Stimulated activated CD4-positive, alpha-beta T cell treated with anti-CD3 and anti-CD28 coated beads, Interleukin-12 subunit alpha, Interleukin-12 subunit beta, amount 100 ng/mL, for 4 hours (primary cell): ENCODE results near the gene NKAIN4.
"Not testable (repeated sequence)": the region's sequence is repeated elsewhere in the genome, so short reads cannot be mapped to it uniquely, and the experiment has no call there.

Experiments
- DNase-seq: peaks from one replicate; pipeline ENCODE4 v3.0.0-alpha.2; 2020

The NKAIN4 gene

GRCh38 chr20:63233924-63234323 lies 20.3 kb downstream of the NKAIN4 start:
- no peak for DNase-seq

- no peak for DNase-seq
Measured at GRCh38 chr20:63233061-63233344, 21.3 kb downstream of the NKAIN4 start.

GRCh38 chr20:63232235-63233060 lies 21.8 kb downstream of the NKAIN4 start:
- no peak for DNase-seq

DNA sequence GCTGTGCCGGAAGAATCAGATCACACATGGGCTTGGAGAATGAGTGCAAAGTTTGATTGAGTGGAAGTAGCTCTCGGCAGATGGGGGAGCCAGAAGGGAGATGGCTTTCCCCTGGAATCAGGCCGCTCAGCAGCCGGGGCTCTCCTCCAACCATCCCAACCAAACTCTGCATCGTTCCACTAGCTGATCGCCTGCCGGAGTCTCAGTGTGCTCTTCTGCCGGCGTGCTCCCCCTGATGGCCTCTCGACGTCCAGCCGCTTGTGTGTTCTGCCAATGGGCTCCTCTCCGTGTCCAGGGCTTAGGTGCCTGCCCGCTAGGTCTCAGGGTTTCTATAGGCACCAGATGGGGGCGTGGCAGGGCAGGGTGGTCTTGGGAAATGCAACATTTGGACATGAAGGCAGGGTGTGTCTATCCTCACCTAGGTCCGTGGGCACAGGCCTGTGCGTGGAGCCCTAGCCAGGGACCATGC lies 23.4 kb downstream of the NKAIN4 start:
- DNase-seq: no peak

GRCh38 chr20:63228806-63229205 lies 25.5 kb downstream of the NKAIN4 start:
- DNase-seq: no peak

DNA sequence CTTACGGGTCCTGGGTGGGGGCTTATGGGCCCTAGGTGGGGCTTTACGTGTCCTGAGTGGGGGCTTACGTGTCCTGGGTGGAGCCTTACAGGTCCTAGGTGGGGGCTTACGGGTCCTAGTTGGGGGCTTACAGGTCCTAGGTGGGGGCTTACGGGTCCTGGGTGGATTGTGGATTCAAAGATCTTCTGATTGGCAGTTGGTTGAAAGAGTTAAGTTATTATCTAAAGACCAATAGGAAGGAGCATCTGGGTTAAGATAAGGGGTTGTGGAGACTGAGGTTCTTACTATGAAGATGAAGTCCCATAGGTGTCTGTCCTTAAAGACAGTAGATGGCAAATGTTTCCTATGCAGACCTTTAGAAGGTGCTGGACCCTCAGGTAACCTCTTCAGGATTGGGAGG lies 27.0 kb downstream of the NKAIN4 start:
- no peak for DNase-seq

GRCh38 chr20:63226042-63226943 lies 28.0 kb downstream of the NKAIN4 start:
- DNase-seq: no peak

- DNase-seq: no peak
Measured at GRCh38 chr20:63225082-63225454, 29.2 kb downstream of the NKAIN4 start.

DNA sequence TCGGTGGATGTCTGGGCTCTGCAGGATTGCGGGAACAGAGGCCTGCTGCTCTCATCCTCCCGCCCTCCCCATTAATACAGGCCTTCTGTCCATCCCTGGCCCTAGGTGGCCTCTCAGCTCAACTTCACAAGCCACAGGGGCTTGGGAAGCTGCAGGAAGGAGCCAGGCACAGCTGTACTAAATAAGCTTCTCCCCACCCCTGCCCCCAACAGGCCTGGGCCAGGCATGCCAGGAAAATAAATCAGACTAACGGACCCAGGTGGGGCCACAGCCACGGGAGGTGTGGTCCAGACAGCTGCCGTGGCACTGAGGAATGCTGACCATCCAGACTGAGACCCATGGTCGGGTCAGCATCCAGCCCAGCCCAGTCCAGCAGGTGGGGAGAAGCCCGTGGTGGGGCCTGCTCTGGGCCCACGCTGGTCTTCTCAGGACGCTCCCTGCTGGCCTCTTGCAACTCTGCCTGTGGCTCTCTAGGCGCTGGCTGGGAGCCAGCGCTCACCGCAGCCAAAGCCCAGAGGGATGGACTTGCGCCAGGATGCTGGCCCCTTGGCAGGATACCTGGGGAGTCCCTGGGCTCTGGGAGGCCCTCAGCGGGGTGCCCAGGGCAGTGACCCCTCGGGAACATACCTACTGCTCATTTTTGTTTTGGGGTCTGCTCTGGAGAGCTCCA lies 29.7 kb downstream of the NKAIN4 start:
- no peak for DNase-seq

DNA sequence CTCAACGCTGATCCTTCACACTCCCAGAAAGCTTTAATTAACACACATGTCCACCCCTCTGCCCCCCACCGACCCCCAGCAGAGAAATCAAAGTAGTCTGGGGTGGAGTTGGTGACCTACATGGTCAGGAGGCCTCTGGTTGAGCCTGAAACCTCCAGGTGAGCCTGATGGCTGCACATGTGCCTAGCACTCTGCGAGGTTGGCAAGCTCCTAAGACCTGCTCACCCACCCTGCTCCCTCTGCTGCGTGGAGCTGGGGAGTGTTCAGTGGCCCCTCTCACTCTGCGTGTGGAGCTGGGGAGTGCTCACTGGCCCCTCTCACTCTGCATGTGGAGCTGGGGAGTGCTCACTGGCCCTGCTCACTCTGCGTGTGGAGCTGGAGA lies 30.4 kb downstream of the NKAIN4 start:
- DNase-seq: no peak

DNA sequence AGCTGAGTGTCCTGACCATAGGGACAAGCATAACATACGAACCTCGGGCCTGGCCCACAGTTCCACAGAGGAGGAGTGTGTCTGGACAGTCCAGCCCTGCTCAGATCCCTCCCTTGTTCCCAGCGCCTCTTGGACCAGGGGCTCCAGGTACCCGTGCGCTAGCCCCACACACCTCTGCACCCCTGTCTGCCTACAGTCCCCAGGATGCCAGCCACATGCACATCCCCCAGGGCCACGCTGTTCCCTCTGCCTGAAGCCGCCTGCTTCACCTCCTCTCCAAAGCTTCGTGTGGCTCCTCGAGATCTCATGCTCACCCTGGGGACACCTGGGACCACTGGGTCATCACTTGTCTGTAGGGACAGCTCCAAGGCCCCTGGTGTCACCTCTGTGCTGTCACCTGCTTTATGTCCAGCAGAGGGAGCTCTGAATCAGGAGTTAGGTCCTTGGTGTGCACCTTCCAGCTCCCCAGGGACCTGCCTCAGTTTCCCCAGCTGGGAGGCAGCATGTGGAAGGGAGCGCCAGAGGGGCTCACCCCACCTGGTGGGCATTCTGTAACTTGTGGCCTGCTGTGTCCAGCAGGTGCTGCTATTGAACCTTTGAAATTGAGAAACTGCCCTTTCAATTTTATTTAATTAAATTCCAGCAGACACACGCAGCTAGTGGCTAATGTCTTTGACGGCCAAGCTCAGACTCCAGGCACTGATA lies 31.0 kb downstream of the NKAIN4 start:
- peak; percentile 34 for DNase-seq

DNA sequence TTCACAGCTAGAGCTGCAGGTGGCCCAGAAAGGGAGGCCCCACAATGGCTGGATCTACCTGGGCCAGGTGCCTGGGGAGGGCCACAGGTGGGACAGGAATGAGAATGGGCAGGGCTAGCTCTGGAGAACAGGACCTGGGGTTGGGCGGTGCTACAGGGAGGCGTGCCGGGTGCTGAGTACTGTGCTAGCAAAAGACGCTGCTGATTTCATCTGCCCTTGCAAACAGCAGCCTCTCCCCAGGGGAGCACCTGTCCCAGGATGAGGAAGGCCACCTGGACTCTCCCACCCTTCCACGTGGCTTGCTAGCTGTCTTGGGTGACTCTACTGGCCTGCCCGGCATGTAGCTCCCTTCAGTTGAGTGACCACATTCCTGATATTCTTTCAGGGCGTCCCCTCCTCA lies 31.7 kb downstream of the NKAIN4 start:
- DNase-seq: no peak

DNA sequence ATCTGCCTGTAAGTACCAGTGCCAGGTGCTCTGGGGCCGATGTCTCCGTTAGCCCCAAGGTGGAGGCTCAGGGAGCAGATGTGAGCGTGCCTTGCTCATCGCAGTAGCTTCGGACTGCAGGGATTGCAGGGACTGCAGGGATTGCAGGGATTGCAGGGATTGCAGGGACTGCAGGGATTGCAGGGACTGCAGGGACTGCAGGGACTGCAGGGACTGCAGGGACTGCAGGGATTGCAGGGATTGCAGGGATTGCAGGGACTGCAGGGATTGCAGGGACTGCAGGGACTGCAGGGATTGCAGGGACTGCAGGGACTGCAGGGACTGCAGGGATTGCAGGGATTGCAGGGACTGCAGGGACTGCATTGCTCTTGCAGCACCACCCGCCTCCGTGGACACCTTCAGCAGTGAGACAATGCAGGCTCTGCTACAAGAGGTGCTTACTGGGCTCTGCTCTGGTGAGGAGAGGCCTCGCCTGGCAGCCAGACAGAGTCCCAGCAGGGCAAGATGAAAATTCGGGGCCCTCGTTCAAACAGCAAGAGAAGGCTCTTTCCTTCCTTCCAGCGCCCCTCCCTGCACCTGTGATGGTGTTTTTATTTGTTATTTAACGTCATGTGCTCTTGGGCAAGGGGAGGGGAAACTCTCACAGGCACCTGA lies 32.7 kb downstream of the NKAIN4 start:
- not testable (repeated sequence) for DNase-seq

DNA sequence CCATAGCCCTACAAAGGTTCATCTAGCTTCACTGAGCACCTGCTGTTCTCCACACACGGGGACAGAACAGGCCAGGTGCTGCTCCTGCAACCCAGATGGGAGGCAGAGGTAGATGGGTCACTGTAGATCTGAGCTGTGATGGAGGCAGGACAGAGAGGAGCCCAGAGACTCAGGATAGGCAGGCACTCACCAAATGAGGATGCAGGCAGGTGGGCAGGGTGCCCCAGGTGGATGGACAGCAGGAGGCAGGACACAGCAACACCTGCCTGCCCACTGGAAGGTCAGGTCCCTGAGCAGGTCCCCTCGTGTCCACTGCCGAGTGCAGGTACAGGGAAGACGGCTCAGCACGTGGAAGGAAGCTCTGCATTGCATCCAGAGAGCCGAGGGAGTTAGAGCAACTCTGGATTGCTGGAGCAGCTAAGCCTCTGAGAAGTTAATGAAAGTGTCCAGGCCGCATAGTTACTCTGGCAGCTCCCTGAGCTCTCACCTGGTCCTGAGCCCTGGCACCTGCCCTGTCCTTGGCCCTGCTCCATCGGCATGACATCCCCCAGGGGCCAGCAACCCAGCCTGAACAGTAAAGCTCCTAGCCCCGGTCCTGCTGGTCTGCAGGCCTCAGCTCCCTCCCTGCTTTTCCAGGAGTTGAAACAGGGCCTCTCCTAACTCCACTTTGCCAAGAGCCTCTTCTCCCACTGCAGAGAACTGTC lies 33.4 kb downstream of the NKAIN4 start:
- no peak for DNase-seq

DNA sequence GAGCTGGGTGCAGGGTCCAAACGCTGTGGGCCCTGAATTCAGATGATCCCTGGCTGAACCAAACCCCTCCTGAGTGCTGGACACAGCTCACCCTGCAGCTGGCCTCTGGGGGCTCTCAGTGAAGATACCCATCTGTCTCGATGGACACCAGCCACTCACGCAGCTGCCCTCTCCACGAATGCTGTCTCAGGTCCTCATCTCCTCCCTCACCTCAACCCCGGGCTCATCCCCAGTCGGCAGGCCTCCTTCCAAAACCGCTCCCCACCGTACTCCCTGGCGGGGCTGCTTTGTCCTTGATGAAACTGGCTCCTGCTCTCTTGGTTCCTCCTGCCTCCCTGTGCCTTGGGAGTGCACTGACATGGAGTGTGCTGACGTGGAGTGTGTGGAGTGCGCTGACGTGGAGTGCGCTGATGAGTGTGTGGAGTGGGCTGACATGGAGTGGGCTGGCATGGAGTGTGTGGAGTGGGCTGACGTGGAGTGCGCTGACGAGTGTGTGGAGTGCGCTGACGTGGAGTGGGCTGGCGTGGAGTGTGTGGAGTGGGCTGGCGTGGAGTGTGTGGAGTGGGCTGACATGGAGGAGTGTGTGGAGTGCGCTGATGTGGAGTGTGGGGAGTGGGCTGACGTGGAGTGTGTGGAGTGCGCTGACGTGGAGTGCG lies 34.3 kb downstream of the NKAIN4 start:
- no peak for DNase-seq

DNA sequence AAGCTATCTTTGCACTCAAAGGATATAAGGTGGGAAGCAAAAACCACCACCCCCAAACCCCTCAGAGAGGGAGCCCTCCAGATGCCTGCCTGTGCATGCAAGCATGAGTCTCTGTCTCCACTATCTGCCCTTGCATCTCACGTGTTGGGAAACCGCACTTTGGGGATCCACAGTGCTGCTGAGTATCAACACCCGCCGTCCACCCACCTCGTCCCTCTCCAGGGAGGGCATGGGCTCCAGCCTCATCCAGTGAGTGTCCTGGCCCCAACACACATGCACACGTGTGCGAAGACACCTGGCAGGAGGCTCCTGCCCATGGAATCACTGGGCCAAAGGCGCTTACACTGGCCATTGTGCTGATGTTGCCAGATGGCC lies 34.8 kb downstream of the NKAIN4 start:
- no peak for DNase-seq

DNA sequence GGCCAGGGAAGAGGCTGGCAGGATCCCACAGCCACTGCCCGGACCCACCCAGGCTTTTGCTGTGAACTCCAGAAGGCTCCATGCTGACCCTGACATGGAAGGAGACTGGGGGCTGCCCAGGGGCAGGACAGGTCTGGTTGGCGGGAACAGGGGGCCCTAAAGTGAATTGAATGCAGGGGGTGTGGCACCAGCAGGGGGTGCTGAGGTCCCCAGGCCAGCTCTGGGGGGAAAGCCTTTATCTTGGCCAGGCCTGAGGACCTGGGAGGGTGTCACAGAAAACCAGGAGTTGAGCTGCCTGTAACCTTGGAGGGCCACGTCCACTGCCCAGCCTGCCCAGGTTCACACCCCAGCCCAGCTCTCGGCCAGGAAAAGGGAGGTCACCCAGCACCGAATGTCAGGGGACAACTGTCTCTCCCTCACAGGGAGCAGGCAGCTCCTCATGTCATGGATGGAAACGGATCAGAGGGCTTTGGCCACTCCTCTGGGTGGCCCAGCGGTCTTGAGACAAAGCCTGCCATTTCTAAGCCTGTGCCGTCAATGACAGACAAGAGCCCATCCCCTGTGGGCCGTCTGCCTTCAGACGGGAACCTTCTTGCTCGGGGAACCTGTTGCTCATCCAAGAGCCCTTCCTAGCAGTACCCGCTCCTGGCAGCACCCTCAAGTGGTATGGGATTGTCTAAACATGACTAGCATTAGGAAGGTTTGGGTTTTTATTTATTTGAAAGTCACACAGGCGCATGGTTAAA lies 35.4 kb downstream of the NKAIN4 start:
- no peak for DNase-seq

- no peak for DNase-seq
Measured at GRCh38 chr20:63217706-63218105, 36.6 kb downstream of the NKAIN4 start.

DNA sequence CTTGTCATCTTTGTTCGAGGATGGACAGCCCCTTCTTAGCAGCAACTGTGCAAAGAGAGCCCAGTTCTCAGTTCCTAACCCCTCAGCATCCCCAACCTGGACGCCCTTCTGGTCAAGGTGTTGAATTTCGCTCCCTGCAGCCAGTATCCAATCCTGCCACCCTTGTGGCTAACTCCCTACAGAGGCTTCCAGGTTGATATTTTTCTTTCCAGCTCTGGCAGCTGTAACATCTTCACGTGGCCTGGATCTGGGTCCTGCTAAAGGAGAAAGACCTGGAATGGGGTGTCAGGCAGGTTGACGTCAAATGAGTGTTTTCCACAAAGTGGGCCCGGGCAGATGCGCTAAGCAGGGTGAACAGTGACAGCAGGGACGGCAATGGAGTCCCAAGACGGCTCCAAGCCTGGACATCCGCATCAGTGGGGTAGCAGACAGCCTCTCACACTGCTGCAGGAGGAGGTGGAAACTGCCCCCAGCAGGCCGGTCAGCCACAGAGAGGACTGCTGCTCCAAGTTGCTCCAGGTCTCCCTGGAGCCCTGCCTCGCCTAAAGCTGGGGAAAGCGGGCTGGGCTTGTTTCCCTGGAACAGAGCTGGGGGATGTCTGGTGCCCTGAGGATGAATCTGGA lies 37.3 kb downstream of the NKAIN4 start:
- no peak for DNase-seq
